T-helper 1 cell (primary cell): Measurements from ENCODE around the gene NUP205.
A peak's percentile ranks its signal among the peaks of the same experiment; 100 is the strongest.

Experiments used
- DNase-seq, 5 donors: peaks; one replicate each; pipeline ENCODE4 v3.0.0-alpha.2; 2012 to 2020
- total RNA-seq, 4 donors: gene quantifications; one replicate each; lab custom pipeline; 2026; lab: John Stamatoyannopoulos, UW

The NUP205 gene
- total RNA-seq = 97.7 to 154 (median 133) reads per million in 4 donors

DNA sequence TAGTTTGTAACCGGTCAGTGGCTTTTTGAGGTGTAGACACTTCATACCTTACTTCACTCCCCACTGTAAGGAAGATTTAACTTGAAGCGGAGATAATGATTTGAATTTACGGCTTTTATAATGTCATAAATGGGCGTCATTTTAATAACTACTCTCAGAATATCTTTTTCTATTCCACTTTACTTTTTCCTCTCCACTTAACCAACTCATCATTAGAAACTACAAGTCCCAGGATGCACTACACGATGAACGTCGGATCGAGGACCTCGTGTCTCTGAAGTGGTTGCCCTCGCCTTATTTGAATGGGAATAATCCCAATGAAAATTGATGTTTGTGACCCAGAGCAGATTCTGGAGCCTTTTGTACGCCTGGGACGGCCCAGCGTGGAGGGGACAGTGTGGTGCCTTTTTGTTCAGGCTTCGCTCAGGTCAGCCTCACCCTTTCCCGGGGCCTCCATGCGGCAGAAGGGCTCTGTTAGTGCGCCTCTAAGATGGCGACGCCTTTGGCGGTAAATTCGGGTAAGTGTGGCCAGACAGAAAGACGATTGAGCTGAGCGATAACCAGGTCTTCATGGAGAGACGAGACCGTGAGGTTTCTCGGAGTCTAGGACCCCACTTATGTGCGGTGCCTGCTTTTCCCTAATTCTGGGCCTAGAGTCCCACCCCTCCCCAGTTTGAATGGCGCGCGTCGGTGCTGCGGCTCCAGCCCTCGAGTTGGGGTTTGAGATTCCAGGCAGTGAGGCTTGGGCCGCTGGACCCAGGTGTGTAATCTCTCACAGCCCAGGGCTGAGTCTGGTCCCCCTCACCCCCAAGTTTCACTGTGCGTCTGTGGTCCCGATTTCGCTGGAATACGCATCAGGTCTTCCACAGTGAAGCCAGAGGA lies at the start of gene NUP205:
TSS of gene NUP205 (plus strand) at position 463 of the 882 bp plus-strand sequence. CDS start at position 491, 28 bp downstream.
- DNase-seq = peak; percentile 40 to 85 (median 56)

DNA sequence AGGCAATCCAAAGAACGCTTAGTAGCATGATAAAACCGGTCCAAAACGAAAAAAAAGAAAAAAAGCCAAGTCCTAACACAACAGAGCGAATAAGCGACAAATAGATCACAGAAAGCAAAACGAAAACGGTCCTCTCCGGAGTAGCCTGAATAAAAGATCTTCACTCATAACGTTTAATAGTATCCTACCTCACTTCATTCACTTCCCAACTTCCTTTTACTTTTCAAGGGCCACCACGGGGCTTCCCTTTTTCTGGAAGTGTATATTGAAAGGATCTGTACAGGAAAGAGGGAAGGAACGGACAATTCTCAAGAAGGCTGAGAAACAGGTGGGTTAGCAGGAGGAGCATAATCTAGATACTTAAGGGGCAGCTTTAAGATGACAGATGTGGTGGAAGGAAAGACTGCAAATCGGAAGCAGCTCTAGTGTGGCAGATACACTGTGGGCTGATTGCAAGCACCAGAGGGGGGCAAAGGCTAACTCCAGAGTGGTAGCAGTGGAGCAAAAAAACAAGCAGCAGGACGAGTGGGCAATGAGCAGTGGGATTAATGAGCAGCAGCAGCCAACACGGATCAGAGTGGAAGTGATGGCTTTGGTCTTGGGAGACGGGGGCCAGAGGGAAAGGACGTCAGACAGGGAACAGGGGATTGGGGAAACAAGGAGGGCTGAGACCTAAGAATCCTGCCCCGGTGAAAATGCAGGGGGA lies 48.7 kb upstream of the NUP205 start:
- DNase-seq = peak in 3 of 5 donors; percentile 5 to 44 (median 6)

- no peak for DNase-seq
These were observed 48.2 kb upstream of the NUP205 start for GRCh38 chr7:135509589-135509838.

DNA sequence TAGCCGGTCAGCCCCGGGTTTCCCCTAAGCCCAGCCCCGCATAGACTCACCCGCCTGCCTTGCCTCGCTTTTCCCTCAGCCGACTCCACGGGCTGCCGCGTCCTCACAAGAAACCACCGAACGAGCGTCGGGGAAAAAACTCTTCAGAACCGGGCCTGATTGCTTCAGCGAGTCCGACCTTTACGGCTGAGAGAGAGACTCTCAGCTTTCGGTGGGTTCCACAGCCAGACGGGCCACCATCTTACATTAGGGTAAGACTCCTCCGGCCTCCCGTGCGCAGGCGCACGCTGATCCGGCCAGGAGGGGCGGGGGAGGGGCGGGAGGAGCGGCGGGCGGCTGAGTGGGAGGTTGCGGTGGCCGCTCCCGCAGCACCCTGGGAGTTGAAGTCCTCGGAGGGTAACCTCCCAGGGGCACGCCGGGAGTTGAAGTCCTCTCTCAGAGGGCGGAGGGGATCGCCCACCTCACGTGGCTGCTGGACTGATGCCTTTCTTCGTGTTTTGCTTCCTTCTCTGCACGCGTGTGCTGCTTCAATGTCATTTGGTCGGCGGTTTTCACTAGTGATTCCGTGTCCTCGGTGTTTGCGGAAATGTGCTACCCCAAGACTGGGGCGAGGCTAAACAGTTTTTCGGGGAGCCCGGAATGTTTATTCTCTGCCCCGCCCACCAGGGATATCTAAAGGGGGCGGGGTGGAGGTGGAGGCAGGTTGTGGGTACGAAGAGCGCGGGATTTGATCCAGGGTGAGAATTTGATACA lies 47.7 kb upstream of the NUP205 start, which contains the start of gene CNOT4:
TSS of gene CNOT4 (minus strand) at position 264 of the 753 bp plus-strand sequence. CDS start 71,771 bp downstream, outside the sequence.
- peak; percentile 95 to 98 (median 97) for DNase-seq

DNA sequence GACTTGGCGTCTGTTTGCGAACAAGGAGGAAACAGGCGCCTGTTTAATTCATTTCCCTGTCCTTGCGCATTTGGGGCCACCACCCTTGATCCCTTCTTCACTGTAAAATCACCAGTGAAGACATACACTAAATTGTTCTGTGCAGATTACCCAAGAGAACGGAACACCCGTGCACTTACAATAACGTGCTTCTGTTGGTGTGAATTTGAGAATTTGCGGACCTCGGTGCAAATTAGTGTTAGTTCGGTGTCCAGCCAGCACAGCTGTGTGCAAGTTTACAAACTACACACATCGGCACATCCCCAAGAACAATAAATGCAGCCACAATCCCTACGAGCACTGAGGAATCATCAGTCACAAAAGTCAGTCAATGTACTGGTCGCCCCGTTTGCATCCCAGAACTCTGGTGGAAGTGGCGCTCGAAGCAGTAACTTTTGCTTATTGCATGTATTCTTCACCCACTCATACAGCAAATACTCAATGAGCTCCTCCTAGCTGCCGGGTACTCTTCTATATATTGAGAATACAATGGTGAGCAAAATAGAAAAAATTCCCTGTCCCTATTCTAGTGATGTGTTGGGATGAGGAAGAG lies 47.0 kb upstream of the NUP205 start:
- DNase-seq = no peak

DNA sequence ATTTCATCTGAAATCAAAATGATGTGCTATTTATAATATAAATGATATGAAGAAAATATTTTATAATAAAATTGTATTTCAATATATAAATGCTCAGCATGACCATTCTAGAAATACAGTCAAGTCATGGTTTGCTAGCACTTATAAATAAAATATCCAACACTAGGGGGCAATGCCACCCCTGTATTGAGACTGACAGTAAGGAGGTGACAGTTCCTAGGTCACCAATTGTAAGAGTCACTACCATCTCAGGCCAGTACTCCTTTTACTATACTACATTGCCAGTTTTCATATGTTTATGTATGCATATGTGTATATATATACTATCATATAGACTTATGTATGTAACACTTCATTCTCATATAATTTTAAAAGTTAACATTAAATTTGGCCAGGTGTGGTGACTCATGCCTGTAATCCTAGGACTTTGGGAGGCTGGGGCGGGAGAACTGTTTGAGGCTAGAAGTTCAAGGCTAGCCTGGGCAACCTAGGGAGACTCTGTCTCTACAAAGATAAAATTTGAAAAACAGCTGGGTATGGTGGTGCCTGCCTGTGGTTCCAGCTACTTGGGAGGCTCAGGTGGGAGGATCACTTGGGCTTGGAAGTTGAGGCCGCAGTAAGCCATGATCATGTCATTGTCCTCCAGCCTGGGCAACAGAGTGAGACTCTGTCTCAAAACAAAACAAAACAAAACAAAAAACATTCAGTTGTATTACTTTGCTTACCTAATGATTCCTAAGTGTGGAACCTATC lies 45.4 kb upstream of the NUP205 start:
- peak in 2 of 5 donors; percentile 22 to 71 for DNase-seq

GRCh38 chr7:135514856-135515255 lies 42.9 kb upstream of the NUP205 start:
- no peak for DNase-seq

GRCh38 chr7:135517060-135517459 lies 40.7 kb upstream of the NUP205 start:
- DNase-seq = no peak

DNA sequence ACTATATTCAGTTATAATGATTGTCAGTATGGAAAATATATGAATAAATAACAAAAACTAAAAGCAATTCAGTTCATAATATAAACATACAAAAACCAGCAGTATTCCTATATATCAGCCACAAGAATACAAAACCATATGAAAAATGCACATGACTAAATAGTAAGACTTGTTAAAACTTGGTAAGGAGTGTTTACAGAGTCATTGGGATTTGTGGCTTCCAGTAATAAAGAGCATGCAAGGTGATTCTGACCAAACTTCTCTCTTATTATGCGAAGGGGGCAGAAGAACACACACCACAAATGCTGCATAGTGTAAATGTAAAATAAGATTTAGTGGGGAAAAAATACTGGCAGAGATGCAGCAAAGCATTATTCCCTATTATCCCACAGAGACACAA lies 39.0 kb upstream of the NUP205 start:
- no peak for DNase-seq

DNA sequence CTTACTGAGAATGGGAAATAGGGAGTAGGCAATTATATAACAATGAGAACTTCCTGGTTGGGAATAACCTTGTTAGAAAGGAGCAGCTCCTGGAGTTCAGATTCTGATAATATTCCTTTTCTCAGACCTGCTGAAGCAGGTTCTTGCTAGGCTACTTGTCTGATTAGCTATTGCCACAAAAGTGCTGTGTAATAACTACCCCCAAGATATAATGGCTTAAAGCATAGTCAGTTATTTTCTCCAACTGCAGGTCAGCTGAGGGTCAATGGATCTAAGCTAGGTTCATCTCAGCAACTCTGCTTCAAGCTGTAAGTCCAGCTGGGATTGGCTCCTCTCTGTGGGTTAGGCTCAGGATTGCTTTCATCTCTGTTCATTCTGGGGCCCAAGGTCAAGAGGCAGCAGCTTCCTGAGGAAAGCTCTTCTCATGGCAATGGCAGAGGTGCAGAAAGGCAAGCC lies 38.5 kb upstream of the NUP205 start:
- DNase-seq = no peak

- no peak for DNase-seq
These were observed 37.8 kb upstream of the NUP205 start for GRCh38 chr7:135519871-135520270.

DNA sequence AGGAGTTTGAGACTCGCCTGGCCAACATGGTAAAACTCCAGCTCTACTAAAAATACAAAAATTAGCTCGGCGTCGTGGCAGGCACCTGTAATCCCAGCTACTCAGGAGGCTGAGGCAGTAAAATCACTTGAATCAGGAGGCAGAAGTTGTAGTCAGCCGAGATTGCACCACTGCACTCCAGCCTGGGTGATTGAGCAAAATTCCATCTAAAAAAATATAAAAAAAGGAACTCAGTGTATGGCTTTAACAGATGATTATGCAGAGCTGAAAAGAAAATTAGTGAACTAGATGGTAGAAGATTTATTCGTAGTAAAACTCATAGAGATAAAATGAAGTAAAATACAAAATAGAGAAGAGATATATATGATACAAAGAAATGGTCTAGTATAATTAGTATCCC lies 35.2 kb upstream of the NUP205 start:
- DNase-seq = no peak

- no peak for DNase-seq
These were observed 34.6 kb upstream of the NUP205 start for GRCh38 chr7:135523146-135523545.

- no peak for DNase-seq
These were observed 32.3 kb upstream of the NUP205 start for GRCh38 chr7:135525426-135525825.

DNA sequence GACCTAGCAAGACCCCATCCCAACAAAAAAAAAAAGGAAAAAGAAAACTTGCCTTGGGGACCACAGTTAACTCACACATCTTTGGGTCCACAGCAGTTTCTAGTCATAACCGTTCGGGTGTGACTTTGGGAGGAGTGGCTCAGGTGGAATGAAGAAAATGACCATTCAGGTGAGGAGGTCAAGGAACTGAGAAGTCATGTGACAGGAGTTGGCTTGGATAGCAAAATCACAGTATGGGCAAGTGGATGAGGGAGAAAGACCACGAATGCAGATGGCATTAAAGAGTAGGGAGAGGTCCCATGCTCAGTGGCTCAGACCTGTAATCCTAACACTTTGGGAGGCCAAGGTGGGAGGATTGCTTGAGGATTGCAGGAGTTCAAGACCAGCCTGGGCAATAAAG lies 30.7 kb upstream of the NUP205 start:
- DNase-seq = no peak

- no peak for DNase-seq
These were observed 21.6 kb upstream of the NUP205 start for GRCh38 chr7:135536150-135536549.

DNA sequence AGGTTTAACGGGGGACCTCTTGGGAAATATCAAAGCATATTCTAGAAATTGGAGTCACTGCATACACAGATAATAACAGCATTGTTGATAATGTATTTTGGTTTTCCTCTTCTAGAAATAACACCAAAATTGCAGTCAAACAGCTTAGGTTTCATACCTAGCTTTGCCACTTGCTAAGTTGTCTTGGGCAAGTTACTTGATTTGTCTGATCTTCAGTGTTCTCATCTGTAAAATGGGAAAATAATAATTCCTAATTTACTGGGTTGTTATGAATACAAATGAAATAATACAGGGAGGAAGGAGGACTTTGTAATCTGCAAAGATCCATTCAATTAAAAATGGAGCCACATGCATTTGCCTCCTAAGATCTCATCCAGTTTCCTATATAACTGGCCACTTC lies 20.3 kb upstream of the NUP205 start:
- DNase-seq = no peak

- no peak for DNase-seq
These were observed 19.8 kb upstream of the NUP205 start for GRCh38 chr7:135537905-135538304.

- no peak for DNase-seq
These were observed 19.3 kb upstream of the NUP205 start for GRCh38 chr7:135538376-135538775.

- DNase-seq = no peak
These were observed 18.1 kb upstream of the NUP205 start for GRCh38 chr7:135539629-135540028.

DNA sequence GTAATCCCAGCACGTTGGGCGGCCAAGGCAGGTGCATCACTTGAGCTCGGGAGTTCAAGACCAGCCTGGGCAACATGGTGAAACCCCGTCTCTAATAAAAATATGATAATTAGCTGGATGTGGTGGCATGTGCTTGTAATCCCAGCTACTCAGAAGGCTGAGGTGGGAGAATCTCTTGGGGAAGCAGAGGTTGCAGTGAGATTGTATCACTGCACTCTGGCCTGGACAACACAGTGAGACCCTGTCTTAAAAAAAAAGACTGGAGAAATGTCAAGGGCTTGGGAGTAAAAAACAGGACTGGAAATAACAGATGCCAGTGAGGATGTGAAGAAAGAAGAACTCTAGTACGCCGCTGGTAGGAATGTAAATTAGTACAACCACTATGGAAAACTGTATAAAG lies 16.7 kb upstream of the NUP205 start:
- DNase-seq = no peak

DNA sequence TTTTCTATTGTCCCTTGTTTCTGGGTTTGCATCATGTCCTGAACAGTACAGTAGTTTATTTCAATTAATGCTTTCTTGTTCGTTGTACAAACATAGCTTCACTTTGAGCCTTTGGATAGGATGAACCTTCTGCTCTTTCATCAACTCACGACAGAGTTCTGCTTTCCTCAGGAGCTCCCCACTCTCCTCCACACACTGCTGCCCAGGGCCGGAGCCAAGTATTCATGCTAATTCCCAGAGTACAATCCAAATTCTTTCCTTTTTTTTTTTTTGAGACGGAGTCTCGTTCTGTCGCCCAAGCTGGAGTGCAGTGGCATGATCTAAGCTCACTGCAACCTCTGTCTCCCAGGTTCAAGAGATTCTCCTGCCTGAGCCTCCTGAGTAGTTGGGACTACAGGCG lies 7.5 kb upstream of the NUP205 start:
- DNase-seq = no peak
